Inflammatory macrophage treated with lipopolysaccharide for 4 hours (primary cell): Measurements from ENCODE around the gene AQR.
"Not testable (repeated sequence)": the region's sequence is repeated elsewhere in the genome, so short reads cannot be mapped to it uniquely, and the experiment has no call there.

Experiments used
- DNase-seq: peaks from one replicate; pipeline ENCODE4 v3.0.0-alpha.2; 2020

The AQR gene

GRCh38 chr15:34812369-34812768, 157.2 kb downstream of the AQR start:
- DNase-seq: no peak

- DNase-seq: no peak
Measured at GRCh38 chr15:34810443-34811129, 159.0 kb downstream of the AQR start.

- DNase-seq: no peak
Measured at GRCh38 chr15:34809186-34809585, 160.4 kb downstream of the AQR start.

- DNase-seq: no peak
Measured at GRCh38 chr15:34808016-34808415, 161.5 kb downstream of the AQR start.

- not testable (repeated sequence) for DNase-seq
Measured at GRCh38 chr15:34807241-34807640, 162.3 kb downstream of the AQR start.

- no peak for DNase-seq
Measured at GRCh38 chr15:34804776-34805175, 164.8 kb downstream of the AQR start.

- DNase-seq: no peak
Measured at GRCh38 chr15:34804113-34804512, 165.4 kb downstream of the AQR start.

- DNase-seq: no peak
Measured at GRCh38 chr15:34802803-34803750, 166.5 kb downstream of the AQR start.

- no peak for DNase-seq
Measured at GRCh38 chr15:34802371-34802770, 167.2 kb downstream of the AQR start.
